ENCODE data around the gene MSRB1. TPM values are rescaled to one million over a fixed set of nuclear protein-coding genes. Genes with fewer than 3 reads are reported as not detected.
A peak's percentile ranks its signal among the peaks of the same experiment; 100 is the strongest.

The MSRB1 gene
- total and polyA plus RNA-seq, 9 of the 15 experiments (the other 6 are each of a cell fraction or from before 2014, with no cell fraction given): 5.4 to 33.7 (median 25.7) TPM

GRCh38 chr16:1991948-1992703 is 49.1 kb upstream of the MSRB1 start (continued):
- TF ChIP-seq BRCA1 (IDR thresholded peaks at IDR 0.05) (no peak), BRCA1 (CRISPR knock-in tag; IDR thresholded peaks at IDR 0.05) (no peak), KDM5B (IDR thresholded peaks at IDR 0.05; ENCODE audit: insufficient replicate concordance, low read depth, low read length) (peak; percentile 71), ZNF280B (CRISPR knock-in tag; IDR thresholded peaks at IDR 0.05) (no peak), TBL1XR1 (IDR thresholded peaks at IDR 0.05; ENCODE audit: low read length in 2 of 2) (no peak), USF1 (CRISPR knock-in tag; IDR thresholded peaks at IDR 0.05) (no peak), CTCF (IDR thresholded peaks at IDR 0.05 in 2 of 3, conservative IDR thresholded peaks at IDR 0.05 in 1 of 3; ENCODE audit: insufficient read depth in 2 of 3, low read depth in 1 of 3, low read length in 3 of 3) (no peak), ZNF41 (CRISPR knock-in tag; conservative IDR thresholded peaks at IDR 0.05) (no peak), FOS (IDR thresholded peaks at IDR 0.05; ENCODE audit: extremely low read depth, insufficient read length) (no peak), XRCC4 (IDR thresholded peaks at IDR 0.05; ENCODE audit: extremely low read depth, insufficient read depth, insufficient read length) (no peak), SAP30 (IDR thresholded peaks at IDR 0.05; ENCODE audit: borderline replicate concordance, insufficient read depth, low read depth, low read length, poor library complexity, severe bottlenecking) (no peak), MTF1 (CRISPR knock-in tag; IDR thresholded peaks at IDR 0.05; ENCODE audit: borderline replicate concordance) (no peak), ZNF699 (CRISPR knock-in tag; IDR thresholded peaks at IDR 0.05; ENCODE audit: insufficient replicate concordance) (no peak), PRPF4 (IDR thresholded peaks at IDR 0.05; ENCODE audit: insufficient read depth, low read depth, low read length, poor library complexity, severe bottlenecking) (no peak), MLX (CRISPR knock-in tag; conservative IDR thresholded peaks at IDR 0.05) (no peak), FOXJ3 (CRISPR knock-in tag; IDR thresholded peaks at IDR 0.05) (no peak)
- TF ChIP-seq, protein P1, sequence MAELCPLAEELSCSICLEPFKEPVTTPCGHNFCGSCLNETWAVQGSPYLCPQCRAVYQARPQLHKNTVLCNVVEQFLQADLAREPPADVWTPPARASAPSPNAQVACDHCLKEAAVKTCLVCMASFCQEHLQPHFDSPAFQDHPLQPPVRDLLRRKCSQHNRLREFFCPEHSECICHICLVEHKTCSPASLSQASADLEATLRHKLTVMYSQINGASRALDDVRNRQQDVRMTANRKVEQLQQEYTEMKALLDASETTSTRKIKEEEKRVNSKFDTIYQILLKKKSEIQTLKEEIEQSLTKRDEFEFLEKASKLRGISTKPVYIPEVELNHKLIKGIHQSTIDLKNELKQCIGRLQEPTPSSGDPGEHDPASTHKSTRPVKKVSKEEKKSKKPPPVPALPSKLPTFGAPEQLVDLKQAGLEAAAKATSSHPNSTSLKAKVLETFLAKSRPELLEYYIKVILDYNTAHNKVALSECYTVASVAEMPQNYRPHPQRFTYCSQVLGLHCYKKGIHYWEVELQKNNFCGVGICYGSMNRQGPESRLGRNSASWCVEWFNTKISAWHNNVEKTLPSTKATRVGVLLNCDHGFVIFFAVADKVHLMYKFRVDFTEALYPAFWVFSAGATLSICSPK (IDR thresholded peaks at IDR 0.05; ENCODE audit: borderline replicate concordance): no peak
- TF ChIP-seq, protein P2, sequence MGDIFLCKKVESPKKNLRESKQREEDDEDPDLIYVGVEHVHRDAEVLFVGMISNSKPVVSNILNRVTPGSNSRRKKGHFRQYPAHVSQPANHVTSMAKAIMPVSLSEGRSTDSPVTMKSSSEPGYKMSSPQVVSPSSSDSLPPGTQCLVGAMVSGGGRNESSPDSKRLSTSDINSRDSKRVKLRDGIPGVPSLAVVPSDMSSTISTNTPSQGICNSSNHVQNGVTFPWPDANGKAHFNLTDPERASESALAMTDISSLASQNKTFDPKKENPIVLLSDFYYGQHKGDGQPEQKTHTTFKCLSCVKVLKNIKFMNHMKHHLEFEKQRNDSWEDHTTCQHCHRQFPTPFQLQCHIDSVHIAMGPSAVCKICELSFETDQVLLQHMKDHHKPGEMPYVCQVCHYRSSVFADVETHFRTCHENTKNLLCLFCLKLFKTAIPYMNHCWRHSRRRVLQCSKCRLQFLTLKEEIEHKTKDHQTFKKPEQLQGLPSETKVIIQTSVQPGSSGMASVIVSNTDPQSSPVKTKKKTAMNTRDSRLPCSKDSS (IDR thresholded peaks at IDR 0.05; ENCODE audit: low read depth, partially characterized antibody): no peak
